SU-DHL-6 (cell line): Measurements from ENCODE around the gene CR1L.
"Not testable (repeated sequence)": the region's sequence is repeated elsewhere in the genome, so short reads cannot be mapped to it uniquely, and the experiment has no call there.

ENCODE experiments used
- H2AFZ ChIP-seq: fragments of 200-600 bp; sonication (generic); 2 replicates; pipeline ENCODE4 v1.6.1; 2014; ENCODE audit warnings: low read depth, mild to moderate bottlenecking, moderate library complexity, mixed read lengths, antibody characterized with exemption, low read length; ENCODE audit not compliant: severe bottlenecking
- H3F3A ChIP-seq: fragments of 200-600 bp; shearing (Covaris generic); 2 replicates; pipeline ENCODE4 v1.6.0; 2016; ENCODE audit warnings: antibody characterized with exemption, mild to moderate bottlenecking; ENCODE audit not compliant: insufficient read depth
- H3K27ac ChIP-seq: fragments of 200-600 bp; sonication (generic); 2 replicates; pipeline ENCODE4 v1.5.1; 2016; ENCODE audit warnings: low read depth, mild to moderate bottlenecking, low read length, moderate library complexity, mixed read lengths
- H3K27me3 ChIP-seq: fragments of 200-600 bp; sonication (generic), shearing (Covaris generic); 2 replicates; pipeline ENCODE4 v1.6.0; 2014; ENCODE audit warnings: mild to moderate bottlenecking, low read length
- H3K36me3 ChIP-seq: fragments of 200-600 bp; sonication (generic); 2 replicates; pipeline ENCODE4 v1.6.1; 2014; ENCODE audit warnings: mild to moderate bottlenecking, low read length, mixed read lengths
- H3K4me2 ChIP-seq: fragments of 300-600, 200-600 bp; shearing (Covaris generic), sonication (generic); 2 replicates; pipeline ENCODE4 v1.6.0; 2014; ENCODE audit warnings: low read length, low read depth, mild to moderate bottlenecking; ENCODE audit not compliant: poor library complexity, severe bottlenecking
- H3K4me3 ChIP-seq: fragments of 200-600 bp; sonication (generic); 2 replicates; pipeline ENCODE4 v1.5.1; 2014; ENCODE audit warnings: antibody characterized with exemption, low read length, mild to moderate bottlenecking, mixed read lengths; ENCODE audit not compliant: insufficient read depth, poor library complexity, severe bottlenecking
- H3K79me2 ChIP-seq: fragments of 200-600 bp; sonication (generic); 2 replicates; pipeline ENCODE4 v1.6.1; 2014; ENCODE audit warnings: mild to moderate bottlenecking, low read length, moderate library complexity; ENCODE audit not compliant: insufficient read depth
- H3K9ac ChIP-seq: fragments of 200-600 bp; sonication (generic); 2 replicates; pipeline ENCODE4 v1.7.0; 2014; ENCODE audit warnings: mild to moderate bottlenecking, low read length
- H3K9me2 ChIP-seq: fragments of 200-600 bp; sonication (generic); replicated peaks from 2 replicates; pipeline ENCODE4 v1.6.1; 2014; ENCODE audit warnings: low read length; ENCODE audit not compliant: insufficient read depth
- H3K9me3 ChIP-seq: fragments of 200-600 bp; sonication (generic); 2 replicates; pipeline ENCODE4 v1.6.1; 2014; ENCODE audit warnings: low read length, mixed read lengths; ENCODE audit not compliant: insufficient read depth
- H4K20me1 ChIP-seq: fragments of 200-600 bp; sonication (generic); 2 replicates; pipeline ENCODE4 v1.6.1; 2014; ENCODE audit warnings: low read depth, mild to moderate bottlenecking, antibody characterized with exemption, low read length, moderate library complexity, mixed read lengths
- CTCF ChIP-seq: fragments of 200-600 bp; sonication (generic); IDR thresholded peaks from one replicate; pipeline ENCODE4 v1.5.1; 2017; ENCODE audit warnings: antibody characterized with exemption, mild to moderate bottlenecking, low read length, moderate library complexity; ENCODE audit not compliant: insufficient read depth, poor library complexity, severe bottlenecking
- EZH2phosphoT487 ChIP-seq: fragments of 200-600 bp; sonication (generic), shearing (Covaris generic); conservative IDR thresholded peaks from 2 replicates; pipeline ENCODE4 v1.6.1; 2018; ENCODE audit warnings: mild to moderate bottlenecking, antibody characterized with exemption, low read length, moderate library complexity, mixed read lengths

CR1L gene

GRCh38 chr1:207713529-207713928, 68.6 kb downstream of the CR1L start:
- H3K4me3 ChIP-seq, result no peak overlapping the region
- H3F3A ChIP-seq, result no peaks in the 10 kb centered on the region
- H3K9me3 ChIP-seq, result peaks cover 5% of the 10 kb centered on the region; the same call in 1 of the 2 replicates
- no peaks in the 10 kb centered on the region for H3K36me3 ChIP-seq
- H3K4me2 ChIP-seq, result no peak overlapping the region
- no peaks in the 10 kb centered on the region for H3K79me2 ChIP-seq
- H3K9me2 ChIP-seq, result no peaks in the 10 kb centered on the region
- no peak overlapping the region for H3K27ac ChIP-seq
- no peak overlapping the region for H2AFZ ChIP-seq
- TF ChIP-seq CTCF (no peak), EZH2phosphoT487 (no peak)
- H4K20me1 ChIP-seq, result no peaks in the 10 kb centered on the region
- H3K27me3 ChIP-seq, result no peaks in the 10 kb centered on the region
- no peak overlapping the region for H3K9ac ChIP-seq

GRCh38 chr1:207719234-207719633, 74.3 kb downstream of the CR1L start:
- Histone ChIP-seq H3K79me2 (no peaks in the 10 kb centered on the region), H3K4me2 (no peak overlapping the region), H3K9ac (no peak overlapping the region), H3K9me3 (peaks cover under 1% of the 10 kb centered on the region; the same call in 1 of the 2 replicates), H3K9me2 (no peaks in the 10 kb centered on the region), H4K20me1 (no peaks in the 10 kb centered on the region), H3K4me3 (no peak overlapping the region), H3K27ac (no peak overlapping the region), H3K36me3 (no peaks in the 10 kb centered on the region), H3K27me3 (no peaks in the 10 kb centered on the region), H3F3A (no peaks in the 10 kb centered on the region), H2AFZ (no peak overlapping the region)
- TF ChIP-seq CTCF, result no peak
- no peak for TF ChIP-seq EZH2phosphoT487

- not testable (repeated sequence) for H3K27ac ChIP-seq, H2AFZ ChIP-seq, H3K4me3 ChIP-seq, H3K4me2 ChIP-seq, H3K36me3 ChIP-seq, H3F3A ChIP-seq, H4K20me1 ChIP-seq, H3K9ac ChIP-seq, H3K9me2 ChIP-seq, H3K79me2 ChIP-seq, H3K9me3 ChIP-seq, H3K27me3 ChIP-seq
These were observed 83.4 kb downstream of the CR1L start for GRCh38 chr1:207728200-207728858.

- not testable (repeated sequence) for H3K9me3 ChIP-seq, H3K9me2 ChIP-seq, H2AFZ ChIP-seq, H3K36me3 ChIP-seq, H3K27me3 ChIP-seq, H4K20me1 ChIP-seq, H3K9ac ChIP-seq, H3K4me2 ChIP-seq, H3K4me3 ChIP-seq, H3F3A ChIP-seq, H3K27ac ChIP-seq, H3K79me2 ChIP-seq
These were observed 92.7 kb downstream of the CR1L start for GRCh38 chr1:207737503-207738157.

- H3K27ac ChIP-seq, H3K9ac ChIP-seq: not testable (repeated sequence)
These were observed 93.3 kb downstream of the CR1L start for GRCh38 chr1:207738158-207738659.

More at GRCh38 chr1:207738158-207738659, 93.3 kb downstream of the CR1L start:
- H3K4me3 ChIP-seq, H3K4me2 ChIP-seq, H3K9me2 ChIP-seq, H4K20me1 ChIP-seq, H3F3A ChIP-seq, H2AFZ ChIP-seq, H3K9me3 ChIP-seq, H3K79me2 ChIP-seq, H3K36me3 ChIP-seq, H3K27me3 ChIP-seq: not testable (repeated sequence)
